HG02852 (cell line): ENCODE data around the gene GRAMD1A.
"Not testable (repeated sequence)": the region's sequence is repeated elsewhere in the genome, so short reads cannot be mapped to it uniquely, and the experiment has no call there.

Source experiments
- ATAC-seq: cut with Tn5 transposase; IDR thresholded peaks from one replicate; pipeline ENCODE4 v1.9.1; 2021; ENCODE audit warnings: mild to moderate bottlenecking, moderate library complexity; ENCODE audit not compliant: unreplicated experiment

The GRAMD1A gene

GRCh38 chr19:34999498-35000337, at the start of gene GRAMD1A:
Gene GRAMD1A, plus strand, starts transcription at chr19:35000323. Its CDS starts 156 bp downstream, at chr19:35000479.
- peak; percentile 44 for ATAC-seq

- ATAC-seq, result no peak
Measured at GRCh38 chr19:34953092-34953491, 47.0 kb upstream of the GRAMD1A start.

- no peak for ATAC-seq
Measured at GRCh38 chr19:34957830-34958751, 42.0 kb upstream of the GRAMD1A start.

GRCh38 chr19:34959021-34959420, 41.1 kb upstream of the GRAMD1A start:
- no peak for ATAC-seq

GRCh38 chr19:34960103-34960805, 39.9 kb upstream of the GRAMD1A start:
- ATAC-seq, result no peak

GRCh38 chr19:34960940-34961679, 39.0 kb upstream of the GRAMD1A start:
- ATAC-seq, result no peak

- ATAC-seq, result no peak
Measured at GRCh38 chr19:34961775-34962686, 38.1 kb upstream of the GRAMD1A start.

- ATAC-seq, result no peak
Measured at GRCh38 chr19:34962687-34963572, 37.2 kb upstream of the GRAMD1A start.

- ATAC-seq, result peak; percentile 70
Measured at GRCh38 chr19:34963573-34964406, 36.3 kb upstream of the GRAMD1A start, which contains the start of gene ZNF792. Gene ZNF792, minus strand, starts transcription at chr19:34964229. Its CDS starts 567 bp downstream, at chr19:34963662.

- ATAC-seq, result no peak
Measured at GRCh38 chr19:34964598-34964997, 35.5 kb upstream of the GRAMD1A start.

- not testable (repeated sequence) for ATAC-seq
Measured at GRCh38 chr19:34965505-34965904, 34.6 kb upstream of the GRAMD1A start.

GRCh38 chr19:34967551-34967950, 32.6 kb upstream of the GRAMD1A start:
- no peak for ATAC-seq

GRCh38 chr19:34969721-34970120, 30.4 kb upstream of the GRAMD1A start:
- ATAC-seq, result no peak

- ATAC-seq, result not testable (repeated sequence)
Measured at GRCh38 chr19:34970185-34970780, 29.8 kb upstream of the GRAMD1A start.

- ATAC-seq, result no peak
Measured at GRCh38 chr19:34972163-34972705, 27.9 kb upstream of the GRAMD1A start.

- no peak for ATAC-seq
Measured at GRCh38 chr19:34974646-34975045, 25.5 kb upstream of the GRAMD1A start.

GRCh38 chr19:34975056-34975455, 25.1 kb upstream of the GRAMD1A start:
- ATAC-seq, result no peak
